WTC11 (cell line): ENCODE data around the gene AZU1. TPM values are rescaled to one million over a fixed set of nuclear protein-coding genes. Genes with fewer than 3 reads are reported as not detected.

Experiments used
- ATAC-seq: fragments of 200-7000 bp; cut with Tn5 transposase; 2 replicates; pipeline ENCODE4 v1.10.0; 2021; ENCODE audit warnings: mild to moderate bottlenecking, moderate library complexity
- CTCF ChIA-PET: fragments of 300-600 bp; sonication (Branson Sonifier 250); formaldehyde crosslinking; loops from one replicate; lab custom pipeline; 2021; ENCODE audit warnings: antibody characterized with exemption; lab: Charles Lee
- POLR2A ChIA-PET: fragments of 350-600 bp; sonication (Branson Sonifier 250); formaldehyde crosslinking; loops from one replicate; lab custom pipeline; 2021; ENCODE audit warnings: antibody characterized with exemption; lab: Charles Lee
- DNase-seq: peaks from one replicate; pipeline ENCODE4 v3.0.0; 2021; ENCODE audit warnings: low spot score
- H3K27ac Mint-ChIP-seq: 2 replicates; pipeline ENCODE4 v1.8.0; 2021; ENCODE audit warnings: mixed read lengths
- H3K27me3 Mint-ChIP-seq: 2 replicates; pipeline ENCODE4 v1.8.0; 2021; ENCODE audit warnings: low read depth, mild to moderate bottlenecking, moderate library complexity, mixed read lengths
- H3K36me3 Mint-ChIP-seq: 2 replicates; pipeline ENCODE4 v1.8.0; 2021; ENCODE audit warnings: mixed read lengths
- H3K4me1 Mint-ChIP-seq: 2 replicates; pipeline ENCODE4 v1.8.0; 2022; ENCODE audit warnings: mixed read lengths
- H3K4me3 Mint-ChIP-seq: 2 replicates; pipeline ENCODE4 v1.8.0; 2021; ENCODE audit warnings: mild to moderate bottlenecking, moderate library complexity, mixed read lengths
- H3K9me3 Mint-ChIP-seq: 2 replicates; pipeline ENCODE4 v1.8.0; 2021; ENCODE audit warnings: mixed read lengths
- CDX4 ChIP-seq: fragments of 250-450 bp; sonication (Bioruptor Pico); IDR thresholded peaks from 2 replicates; pipeline ENCODE4 v1.9.0; 2021; ENCODE audit warnings: moderate library complexity, mild to moderate bottlenecking, inconsistent platforms, borderline replicate concordance
- FOXK1 ChIP-seq: sonication (generic); formaldehyde crosslinking; IDR thresholded peaks from 2 replicates; pipeline ENCODE4 v1.8.0; 2022; ENCODE audit warnings: mild to moderate bottlenecking, moderate library complexity, missing genetic modification reagents
- FOXP1 ChIP-seq: sonication (generic); formaldehyde crosslinking; IDR thresholded peaks from 2 replicates; pipeline ENCODE4 v1.8.0; 2022; ENCODE audit warnings: missing genetic modification reagents, mild to moderate bottlenecking, moderate library complexity, borderline replicate concordance
- HMGA2 ChIP-seq: fragments of 250-450 bp; sonication (Bioruptor Pico); IDR thresholded peaks from 2 replicates; pipeline ENCODE4 v1.4.0; 2021; ENCODE audit warnings: mild to moderate bottlenecking, moderate library complexity
- HMGXB4 ChIP-seq: sonication (generic); formaldehyde crosslinking; IDR thresholded peaks from 2 replicates; pipeline ENCODE4 v1.8.1; 2023; ENCODE audit warnings: mild to moderate bottlenecking, moderate library complexity, missing genetic modification reagents
- NR2C2 ChIP-seq: sonication (generic); formaldehyde crosslinking; IDR thresholded peaks from 2 replicates; pipeline ENCODE4 v1.8.0; 2022; ENCODE audit warnings: mild to moderate bottlenecking, missing genetic modification reagents
- OVOL2 ChIP-seq: fragments of 250-450 bp; sonication (Bioruptor Pico); IDR thresholded peaks from 2 replicates; pipeline ENCODE4 v1.9.0; 2021; ENCODE audit warnings: mild to moderate bottlenecking, borderline replicate concordance
- SMAD3 ChIP-seq: sonication (generic); formaldehyde crosslinking; IDR thresholded peaks from 2 replicates; pipeline ENCODE4 v1.8.0; 2022; ENCODE audit warnings: missing genetic modification reagents, mild to moderate bottlenecking, borderline replicate concordance
- TCF7 ChIP-seq: sonication (generic); formaldehyde crosslinking; IDR thresholded peaks from 2 replicates; pipeline ENCODE4 v1.8.0; 2022; ENCODE audit warnings: mild to moderate bottlenecking, low read depth, missing genetic modification reagents, moderate library complexity
- TP53 ChIP-seq: sonication (generic); formaldehyde crosslinking; IDR thresholded peaks from 2 replicates; pipeline ENCODE4 v1.8.1; 2023; ENCODE audit warnings: mild to moderate bottlenecking, missing genetic modification reagents
- USF1 ChIP-seq: sonication (generic); formaldehyde crosslinking; IDR thresholded peaks from 2 replicates; pipeline ENCODE4 v1.8.0; 2022; ENCODE audit warnings: mild to moderate bottlenecking, missing genetic modification reagents
- USF2 ChIP-seq: sonication (generic); formaldehyde crosslinking; IDR thresholded peaks from 2 replicates; pipeline ENCODE4 v1.8.1; 2023; ENCODE audit warnings: mild to moderate bottlenecking, missing genetic modification reagents, moderate library complexity
- ZBTB21 ChIP-seq: sonication (generic); formaldehyde crosslinking; IDR thresholded peaks from 2 replicates; pipeline ENCODE4 v1.8.1; 2023; ENCODE audit warnings: mild to moderate bottlenecking, missing genetic modification reagents, borderline replicate concordance
- ZNF138 ChIP-seq: sonication (generic); formaldehyde crosslinking; conservative IDR thresholded peaks from 2 replicates; pipeline ENCODE4 v1.8.1; 2022; ENCODE audit warnings: mild to moderate bottlenecking, moderate library complexity, missing genetic modification reagents
- ZNF416 ChIP-seq: fragments of 250-450 bp; sonication (Bioruptor Pico); IDR thresholded peaks from 2 replicates; pipeline ENCODE4 v1.9.0; 2021; ENCODE audit warnings: mild to moderate bottlenecking, inconsistent platforms
- ZNF423 ChIP-seq: fragments of 250-450 bp; sonication (Bioruptor Pico); IDR thresholded peaks from 2 replicates; pipeline ENCODE4 v2.1.2; 2022; ENCODE audit warnings: mild to moderate bottlenecking, moderate library complexity
- ZNF425 ChIP-seq: fragments of 250-450 bp; sonication (Bioruptor Pico); conservative IDR thresholded peaks from 2 replicates; pipeline ENCODE4 v1.9.0; 2021; ENCODE audit warnings: mild to moderate bottlenecking
- total RNA-seq: library from RNA; stranded (reverse); gene quantifications from 3 replicates; pipeline ENCODE4 v1.2.3, GENCODE V29; 2021

Gene AZU1
- total RNA-seq, 1 experiment from 2014 or later: 1.2 TPM

GRCh38 chr19:803686-804418 lies 23.8 kb upstream of the AZU1 start:
- peaks cover 61% of the 10 kb centered on the region for H3K36me3 Mint-ChIP-seq
- peak overlapping the region; percentile 86 for H3K27ac Mint-ChIP-seq
- ATAC-seq: no peak
- H3K27me3 Mint-ChIP-seq: no peaks in the 10 kb centered on the region
- H3K9me3 Mint-ChIP-seq: no peaks in the 10 kb centered on the region
- ChIA-PET POLR2A (interaction anchor here (1.1 kb wide), 1 partner anchor 9 kb away, joined by 4 read pairs; no protein-coding TSS in a partner anchor), CTCF (interaction anchor here (0.7 to 1.1 kb wide), 2 partner anchors 34 to 58 kb away, joined by 4 to 5 read pairs; no protein-coding TSS in a partner anchor)
- no peak for DNase-seq
- no peak for TF ChIP-seq USF2
- no peak for TF ChIP-seq SMAD3
- no peak for TF ChIP-seq FOXK1 (CRISPR knock-in tag)
- no peak for TF ChIP-seq ZNF425 (CRISPR knock-in tag)
- no peak for TF ChIP-seq ZBTB21 (CRISPR knock-in tag)
- no peak for TF ChIP-seq ZNF138 (CRISPR knock-in tag)
- TF ChIP-seq TP53: no peak
- no peak for TF ChIP-seq HMGXB4
- TF ChIP-seq ZNF423 (CRISPR knock-in tag): no peak
- no peak for TF ChIP-seq OVOL2
- no peak for TF ChIP-seq TCF7 (CRISPR knock-in tag)
- no peak for TF ChIP-seq CDX4 (CRISPR knock-in tag)
- H3K4me1 Mint-ChIP-seq: peaks cover 40% of the 10 kb centered on the region
- H3K4me3 Mint-ChIP-seq: no peak overlapping the region

- ChIA-PET POLR2A (interaction anchor here (1.1 kb wide), 1 partner anchor 9 kb away, joined by 4 read pairs; no protein-coding TSS in a partner anchor), CTCF (no interaction called here)
- ATAC-seq (no peak), DNase-seq (no peak)
- H3K4me3 Mint-ChIP-seq: no peak overlapping the region
- H3K4me1 Mint-ChIP-seq: peaks cover 34% of the 10 kb centered on the region
- H3K36me3 Mint-ChIP-seq: peaks cover 57% of the 10 kb centered on the region
- TF ChIP-seq HMGA2 (CRISPR knock-in tag) (no peak), CDX4 (CRISPR knock-in tag) (no peak), USF1 (CRISPR knock-in tag) (no peak), ZNF416 (CRISPR knock-in tag) (no peak), FOXP1 (CRISPR knock-in tag) (0 out of 2 replicates have a peak, but pooled peaks have one; percentile 34), NR2C2 (CRISPR knock-in tag) (no peak)
- no peaks in the 10 kb centered on the region for H3K27me3 Mint-ChIP-seq
- peak overlapping the region; percentile 74 for H3K27ac Mint-ChIP-seq
- no peaks in the 10 kb centered on the region for H3K9me3 Mint-ChIP-seq
Observed at GRCh38 chr19:804419-805165, 23.0 kb upstream of the AZU1 start.
